GM18511 (cell line): Measurements from ENCODE around the gene DNAI1.

Experiments
- ATAC-seq: cut with Tn5 transposase; IDR thresholded peaks from one replicate; pipeline ENCODE4 v1.9.1; 2021; ENCODE audit warnings: mild to moderate bottlenecking, moderate library complexity; ENCODE audit not compliant: unreplicated experiment

DNAI1 gene

DNA sequence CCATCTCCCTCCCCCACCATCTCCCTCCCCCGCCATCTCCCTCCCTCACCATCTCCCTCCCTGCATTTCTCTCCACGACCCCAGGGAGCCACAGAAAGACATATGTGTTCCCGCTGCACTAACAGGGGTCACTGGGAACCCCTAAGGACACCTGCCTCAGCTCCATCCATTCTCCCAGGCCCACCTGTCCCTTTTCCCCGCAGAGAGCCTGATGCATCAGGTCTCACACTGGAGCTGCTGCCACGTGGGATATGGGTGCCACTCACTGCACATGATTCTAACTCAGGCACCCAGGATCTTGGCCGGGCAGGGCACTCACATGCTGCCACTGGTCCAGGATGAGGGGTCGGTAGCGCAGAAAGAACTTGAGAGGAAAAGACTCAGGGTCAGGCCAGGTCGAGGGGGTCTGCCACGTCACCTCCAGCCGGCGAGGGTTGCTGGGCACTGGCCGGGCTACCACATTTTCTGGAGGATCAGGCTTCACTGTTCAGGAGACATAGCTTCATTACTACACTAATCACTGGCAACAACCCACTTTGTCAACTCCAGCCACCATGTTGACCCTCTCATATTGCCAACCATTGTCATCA lies 97.4 kb downstream of the DNAI1 start:
- ATAC-seq, result no peak

DNA sequence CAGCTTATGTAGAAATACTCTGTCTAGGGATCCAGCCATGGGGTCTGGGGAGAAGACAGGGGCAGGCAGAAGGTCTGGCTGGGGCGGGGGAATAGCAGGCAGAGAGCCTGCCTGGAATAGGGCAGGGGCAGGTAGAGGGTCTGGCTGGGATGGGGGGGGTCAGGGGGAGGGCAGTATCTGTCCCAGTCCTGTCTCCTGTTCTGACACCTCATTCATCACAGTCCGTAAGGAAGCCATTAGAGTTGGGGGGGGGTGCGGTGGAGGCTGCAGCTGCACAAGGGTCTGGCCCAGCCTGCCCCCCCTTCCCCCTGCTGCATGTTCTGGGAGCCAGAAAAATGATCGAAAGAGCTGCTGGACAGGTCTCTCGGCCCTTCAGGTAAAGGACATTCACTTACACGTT lies 98.3 kb downstream of the DNAI1 start:
- ATAC-seq, result no peak

DNA sequence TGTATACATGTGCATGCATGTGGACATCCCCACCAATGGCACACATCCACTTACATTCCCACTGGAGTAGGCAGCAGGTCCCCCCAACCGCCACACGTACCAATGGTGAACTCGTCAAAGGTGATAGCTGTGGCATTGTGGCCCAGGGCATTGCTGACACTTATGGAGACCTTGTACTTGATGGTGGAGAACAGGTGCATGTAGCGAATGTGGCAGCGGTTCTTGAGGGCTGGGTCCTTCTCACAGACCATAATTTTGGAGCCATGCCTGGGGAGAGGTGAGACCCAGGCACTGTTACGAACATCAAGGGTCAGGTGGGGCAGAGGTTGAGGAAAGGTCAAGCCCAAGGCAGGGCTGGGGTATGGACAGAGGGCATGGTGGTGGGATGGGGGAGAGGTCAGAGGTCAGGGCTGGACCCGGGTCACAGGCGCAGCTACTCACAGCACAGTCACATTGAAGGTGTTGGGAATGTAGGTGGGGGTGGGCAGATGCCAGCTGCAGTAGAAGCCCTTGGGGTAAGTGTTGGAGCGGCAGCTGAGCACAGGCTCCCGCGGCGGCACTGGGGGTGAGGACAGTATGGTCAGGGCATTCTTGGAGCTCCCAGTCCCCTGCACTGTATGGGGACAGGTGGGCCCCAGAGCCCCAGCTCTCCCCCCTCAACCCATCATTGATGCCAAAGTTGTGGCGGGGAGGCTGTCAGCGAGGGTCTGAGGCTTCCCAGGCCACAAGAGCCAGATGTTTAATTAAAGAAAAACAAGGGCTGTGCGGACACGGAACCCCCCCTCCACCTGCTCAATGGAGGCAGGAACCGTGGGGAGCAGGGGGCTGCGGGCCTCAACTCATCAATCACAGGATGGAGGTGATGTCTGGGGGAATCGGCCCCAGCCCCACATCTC lies 99.1 kb downstream of the DNAI1 start:
- ATAC-seq, result no peak

DNA sequence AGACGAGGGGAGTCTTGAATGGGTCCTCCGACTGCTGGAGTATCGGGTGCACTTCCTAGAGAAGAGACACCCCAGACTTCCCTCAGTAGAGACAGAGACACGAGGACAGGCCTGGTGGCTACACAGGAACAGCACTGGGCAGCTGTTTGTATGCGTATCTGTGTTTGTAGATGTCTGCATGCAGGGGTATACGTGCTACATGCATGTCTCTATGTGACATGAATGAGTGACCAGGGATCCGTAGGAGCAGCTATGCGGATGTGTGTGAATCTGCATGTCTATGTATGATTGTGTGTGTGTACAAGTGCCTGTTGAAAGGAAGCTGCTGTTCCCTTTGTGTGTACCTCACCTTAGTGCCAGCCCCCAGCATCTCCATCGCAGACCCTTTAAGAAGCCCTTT lies 99.8 kb downstream of the DNAI1 start:
- no peak for ATAC-seq

DNA sequence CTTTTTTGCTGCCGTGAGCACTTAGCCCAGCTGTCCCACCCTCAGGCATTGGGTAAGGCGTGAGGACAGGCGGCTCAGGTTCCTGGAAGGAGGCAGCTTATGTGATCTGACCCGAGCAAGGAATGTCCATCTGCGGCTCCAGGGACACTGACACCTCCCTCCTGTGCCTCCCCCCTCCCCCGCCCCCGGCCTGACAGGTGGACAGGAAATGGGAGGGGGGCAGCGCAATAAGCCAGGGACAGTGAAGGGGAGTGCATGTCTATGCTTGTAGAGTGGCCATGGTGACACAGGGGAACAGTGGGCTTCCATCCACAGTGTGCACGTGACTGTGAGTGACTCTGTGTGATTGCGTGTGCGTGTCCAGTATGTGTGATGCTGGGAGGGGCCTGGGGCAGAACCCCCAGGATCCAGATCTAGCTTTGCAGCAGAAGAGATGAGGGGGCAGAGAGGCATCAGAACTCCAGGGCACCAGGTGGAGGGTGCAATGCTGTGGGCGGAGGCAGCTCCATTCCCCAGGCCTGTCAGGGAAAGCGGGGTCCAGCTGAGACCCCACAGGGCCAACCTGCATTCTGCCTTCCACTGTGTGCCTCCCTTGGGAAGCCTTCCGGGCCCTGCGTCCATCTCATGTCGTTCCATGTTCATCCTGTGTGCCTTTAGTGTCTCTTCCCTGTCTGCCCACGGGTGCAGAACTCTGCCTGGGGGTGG lies 100.5 kb downstream of the DNAI1 start:
- no peak for ATAC-seq

DNA sequence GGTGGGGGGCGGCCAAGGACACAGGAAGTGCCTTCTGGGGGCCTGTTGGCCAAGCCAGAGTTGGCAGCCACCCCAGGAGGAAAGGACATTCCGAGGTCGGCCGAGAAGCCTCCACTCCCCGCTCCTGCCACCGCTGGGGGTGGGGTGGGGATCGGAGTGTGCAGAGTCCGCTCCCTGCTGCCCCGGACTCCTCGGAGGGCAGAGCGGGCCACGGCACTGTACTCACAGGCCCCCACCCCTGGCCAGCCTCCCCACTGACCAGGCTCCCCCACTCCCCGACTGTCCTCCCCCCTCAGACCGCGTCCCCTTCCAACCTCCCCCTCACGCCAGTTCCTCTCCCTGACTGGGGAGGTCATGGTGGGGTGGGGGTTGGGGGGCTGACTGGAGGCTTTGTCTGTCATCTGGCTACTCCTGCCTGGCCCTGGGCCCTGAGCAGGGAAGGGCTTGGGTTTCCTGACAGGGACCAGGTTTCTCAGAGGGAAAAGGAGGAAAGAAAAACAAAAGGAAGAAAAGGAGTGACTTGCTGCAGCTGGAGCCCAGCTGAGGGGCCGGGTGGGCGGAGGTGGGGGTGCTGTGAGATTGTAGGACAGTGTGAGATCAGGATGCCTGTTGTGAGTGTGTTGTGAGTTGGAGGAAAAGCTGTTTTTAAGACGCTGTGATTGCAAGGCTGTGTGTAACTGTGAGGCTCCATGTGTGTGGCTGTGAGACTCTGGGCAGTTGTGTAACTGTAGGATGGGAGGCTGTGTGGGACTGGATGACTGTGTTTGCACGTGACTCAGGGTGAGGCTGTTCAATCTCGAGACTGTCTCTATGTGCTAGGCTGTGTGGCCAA lies 101.2 kb downstream of the DNAI1 start:
- no peak for ATAC-seq

DNA sequence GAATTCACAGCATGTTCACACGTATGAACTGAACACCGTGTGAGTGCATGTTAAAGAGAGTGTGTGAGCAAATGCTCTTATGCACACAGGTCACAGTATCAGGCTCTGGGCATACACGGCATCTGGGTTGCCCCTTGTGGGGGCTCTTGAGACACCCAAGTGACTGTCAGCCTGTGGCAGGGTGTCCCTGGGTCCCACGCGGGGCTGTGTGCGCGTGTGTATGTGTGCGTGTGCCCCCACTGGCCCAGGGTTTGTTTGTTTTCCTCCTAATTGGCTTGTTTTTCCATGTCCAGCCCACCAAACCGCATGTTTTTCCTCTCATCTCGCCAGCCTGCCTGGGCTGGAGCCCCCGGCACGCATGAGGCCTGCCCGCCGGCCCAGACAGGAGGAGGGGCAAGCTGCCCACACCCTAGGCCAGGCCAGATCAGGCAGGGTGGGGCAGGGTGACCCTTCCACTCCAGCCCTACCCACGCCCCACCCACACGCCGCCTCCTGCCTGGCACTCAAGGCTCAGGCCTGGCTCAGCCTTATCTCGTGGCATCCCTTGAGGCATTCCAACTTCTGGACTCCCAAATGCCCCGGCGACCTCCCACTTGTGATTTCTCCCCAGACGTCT lies 102.1 kb downstream of the DNAI1 start:
- ATAC-seq, result no peak

DNA sequence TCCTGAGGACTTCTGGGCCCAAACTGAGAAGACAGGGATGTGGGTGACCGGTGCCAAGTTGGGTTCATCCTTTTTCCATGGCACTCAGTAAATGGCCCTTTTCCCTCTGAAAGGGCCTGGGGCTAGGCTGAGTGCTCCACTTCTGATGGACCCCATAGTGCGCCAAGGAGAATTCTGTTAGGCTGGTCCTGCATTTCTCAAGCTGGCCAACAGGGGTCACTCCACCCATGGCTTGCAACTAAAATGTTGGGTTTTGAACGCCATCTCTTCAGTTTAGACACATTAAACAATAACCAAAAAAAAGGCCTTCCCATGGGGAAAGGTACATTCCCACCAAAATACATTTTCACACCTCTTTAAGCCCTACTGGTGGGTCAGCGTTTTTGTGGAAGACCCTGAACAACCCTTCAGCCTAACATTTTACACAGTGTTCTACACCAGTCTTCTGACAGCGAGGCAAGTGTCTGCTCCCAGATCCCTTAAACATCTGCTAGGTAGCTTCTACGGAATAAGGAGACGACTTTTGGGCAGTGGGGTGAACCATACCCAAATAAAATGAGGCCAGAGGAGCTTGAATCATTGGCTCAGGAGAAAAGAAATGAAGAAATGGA lies 103.6 kb downstream of the DNAI1 start:
- no peak for ATAC-seq

DNA sequence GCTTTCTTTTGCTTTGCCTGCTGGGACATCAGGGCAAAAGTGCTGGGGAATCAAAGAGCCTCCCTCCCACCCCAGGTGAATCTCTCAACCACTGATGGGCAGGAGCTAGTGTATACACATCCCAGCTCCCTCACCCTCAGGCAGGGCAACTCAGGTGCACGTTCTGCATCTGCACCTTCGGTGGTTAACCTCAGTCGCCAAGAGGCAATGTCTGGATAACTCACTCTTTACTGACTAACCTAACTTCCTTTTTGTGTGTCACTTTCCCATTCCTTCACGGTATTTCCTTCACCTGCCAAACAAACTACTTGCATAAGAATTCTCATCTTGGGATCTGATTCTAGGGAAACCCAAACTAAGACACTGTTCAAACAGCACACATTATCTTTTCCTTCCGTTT lies 104.7 kb downstream of the DNAI1 start:
- no peak for ATAC-seq

DNA sequence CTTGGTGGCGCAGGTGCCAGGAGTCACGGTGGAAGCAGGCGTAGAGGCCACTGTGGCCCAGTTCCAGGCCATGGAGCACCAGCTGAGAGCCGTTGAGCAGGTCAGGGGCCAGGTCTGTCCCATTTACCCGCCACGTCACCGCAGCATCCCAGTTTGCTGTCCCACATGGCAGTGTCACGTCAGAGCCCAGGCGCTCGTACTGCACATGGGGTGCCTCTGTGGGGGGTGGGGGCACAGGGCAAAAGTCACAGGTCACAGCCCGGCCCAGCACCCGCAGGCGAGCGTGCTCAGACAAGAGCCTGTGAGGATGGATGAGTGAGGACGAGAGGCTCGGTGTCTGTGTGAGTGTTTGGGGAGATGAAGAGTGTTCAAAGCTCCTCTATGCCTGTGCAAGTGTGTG lies 106.0 kb downstream of the DNAI1 start:
- no peak for ATAC-seq

DNA sequence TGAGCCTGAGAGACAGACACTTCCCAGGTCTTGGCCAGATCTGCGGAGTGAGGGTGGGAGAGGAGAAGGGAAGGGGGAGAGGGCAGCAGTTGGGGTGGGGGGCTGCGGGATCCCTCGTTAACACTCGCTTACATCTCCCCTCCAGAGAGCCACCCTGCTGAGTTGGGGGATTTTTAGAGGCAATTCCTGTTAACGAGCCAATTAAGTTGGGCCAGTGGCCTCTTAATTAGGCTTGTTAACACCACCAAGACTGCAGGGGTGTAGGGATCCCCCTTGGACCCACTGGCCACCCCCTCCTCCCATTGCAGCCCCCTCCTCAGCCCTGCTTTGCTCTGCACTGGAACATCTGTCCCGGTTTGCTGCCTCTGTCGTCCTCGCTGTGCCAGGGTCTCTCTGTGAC lies 107.3 kb downstream of the DNAI1 start:
- no peak for ATAC-seq

DNA sequence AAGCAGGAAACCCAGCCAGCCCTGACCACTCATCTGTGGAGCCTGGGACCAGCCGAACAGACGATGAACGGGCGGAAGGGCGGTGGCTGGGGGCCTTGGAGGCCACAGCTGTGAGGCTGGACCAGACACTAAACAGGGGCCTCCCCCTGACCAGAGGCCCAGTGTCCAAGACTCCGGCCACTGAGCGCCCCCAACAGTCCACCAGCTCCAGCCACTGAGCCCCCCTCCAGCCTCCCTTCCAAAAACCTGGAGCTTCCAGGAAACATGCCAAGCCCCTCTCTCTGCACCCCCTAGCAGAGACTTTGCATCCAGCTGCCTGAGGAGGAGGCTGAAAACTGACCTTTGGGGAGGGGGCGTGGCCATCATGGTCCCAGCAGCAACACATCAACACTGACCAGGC lies 107.7 kb downstream of the DNAI1 start:
- no peak for ATAC-seq

DNA sequence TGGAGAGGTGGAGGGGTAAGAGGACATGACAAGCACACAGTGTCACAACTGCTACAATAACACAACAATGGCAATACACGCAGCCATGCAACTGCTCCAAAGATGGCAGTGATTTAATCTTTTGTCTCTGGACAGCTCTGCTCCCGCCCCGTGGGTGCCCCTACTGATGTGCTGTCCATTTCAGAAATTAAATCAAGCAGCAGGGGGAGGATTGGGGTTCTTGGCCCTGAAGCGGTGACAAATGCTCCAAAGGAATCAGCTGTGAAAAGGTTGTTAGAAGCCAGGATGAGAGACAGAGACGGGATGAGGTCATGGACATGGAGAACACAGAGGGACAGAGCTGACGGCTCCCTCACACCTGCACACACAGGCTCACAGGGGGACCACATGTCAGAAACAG lies 108.4 kb downstream of the DNAI1 start:
- no peak for ATAC-seq

DNA sequence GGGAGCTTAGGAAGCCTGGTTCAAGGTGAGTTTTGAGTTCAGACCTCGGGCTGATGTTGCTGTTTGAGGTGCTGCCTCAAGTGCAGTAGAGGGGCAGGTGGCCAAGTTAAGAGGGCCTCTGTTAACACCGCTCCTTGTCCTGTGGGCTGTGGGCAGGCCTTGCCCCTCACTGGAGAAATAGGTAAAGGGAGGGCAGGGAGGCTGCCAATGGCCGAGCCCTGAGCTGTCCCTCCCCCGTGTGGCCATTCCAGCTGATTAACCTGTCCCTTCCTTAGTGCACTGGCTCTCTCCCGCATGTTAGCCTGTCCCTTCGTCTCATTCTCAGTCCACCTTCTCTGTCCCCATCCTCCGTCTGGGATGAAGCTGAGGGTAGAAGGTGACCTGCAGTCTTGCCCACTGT lies 109.5 kb downstream of the DNAI1 start:
- no peak for ATAC-seq

DNA sequence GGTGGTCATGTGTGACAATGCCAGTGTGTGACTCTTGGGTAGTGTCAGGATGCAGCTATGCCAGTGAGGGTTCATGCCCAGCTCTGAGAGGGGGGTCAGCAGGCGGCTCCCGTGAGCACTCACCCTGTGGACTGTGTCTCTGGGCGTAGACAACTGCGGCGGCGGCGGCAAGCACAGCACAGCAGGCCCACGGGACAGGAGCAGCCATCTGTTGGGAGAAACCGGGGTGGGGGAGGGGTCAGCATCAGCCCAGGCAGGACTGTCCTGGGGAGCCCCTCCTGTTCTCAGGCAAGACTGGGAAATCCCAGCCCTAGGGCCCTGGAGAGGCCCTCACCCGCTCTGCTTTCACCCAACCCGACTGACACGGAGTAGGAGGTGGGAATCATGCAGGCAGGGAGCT lies 110.2 kb downstream of the DNAI1 start:
- ATAC-seq, result no peak

DNA sequence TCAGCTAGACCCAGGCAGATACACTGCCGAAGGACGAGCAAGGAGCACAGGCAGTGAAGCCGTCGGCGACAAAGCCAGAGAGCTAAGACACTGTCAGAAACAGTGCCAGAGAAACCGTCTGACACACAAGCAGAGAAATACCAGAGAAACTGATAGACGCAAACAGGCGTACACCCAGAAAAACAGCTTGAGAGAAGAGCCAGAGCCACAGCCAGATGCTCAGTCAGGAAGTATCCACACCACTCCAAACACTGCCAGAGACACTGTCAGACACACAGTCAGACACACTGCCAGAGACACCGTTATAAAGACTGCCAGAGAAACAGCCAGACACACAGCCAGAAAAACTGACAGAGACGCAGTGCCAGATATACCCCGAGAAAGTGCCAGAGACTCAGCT lies 111.8 kb downstream of the DNAI1 start:
- ATAC-seq, result no peak
